ENCODE measurements around the gene EMILIN2.

The EMILIN2 gene

DNA sequence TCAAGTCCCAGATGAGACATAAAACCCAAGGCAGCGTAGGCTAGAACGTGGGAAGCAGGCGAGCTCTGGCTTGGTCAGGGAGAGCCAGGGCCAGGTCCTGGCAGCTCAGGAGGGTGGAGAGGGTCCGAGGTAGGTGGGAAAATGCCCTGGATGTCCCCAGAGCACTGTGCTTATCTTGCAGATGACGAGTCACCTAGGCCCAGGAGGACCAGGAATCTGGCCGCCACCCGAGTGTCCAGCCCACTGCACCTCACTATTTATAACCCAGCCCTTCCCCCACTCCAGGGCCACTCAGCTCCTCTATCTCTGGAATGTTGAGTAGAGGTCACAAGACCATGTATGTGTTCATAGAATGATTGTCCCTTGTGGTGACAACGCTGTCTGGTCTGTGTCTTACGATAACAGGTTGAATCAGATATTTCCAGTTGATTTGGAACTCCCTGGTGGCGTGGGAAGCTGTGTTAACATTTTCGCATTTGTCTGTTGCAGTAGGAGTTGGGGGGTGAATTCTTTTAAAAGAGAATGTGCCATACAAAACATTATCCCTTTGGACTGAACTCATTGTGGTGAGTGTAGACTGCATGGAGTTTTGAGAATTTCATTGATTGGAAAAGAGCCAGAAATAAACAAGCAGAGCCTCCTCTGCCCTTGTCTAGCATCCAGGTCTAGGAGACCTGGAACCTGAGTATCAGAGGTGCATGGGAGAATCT lies 47.5 kb downstream of the EMILIN2 start:
- no peak for DNase-seq (ENCODE audit: low read depth in 2 of 2)

DNA sequence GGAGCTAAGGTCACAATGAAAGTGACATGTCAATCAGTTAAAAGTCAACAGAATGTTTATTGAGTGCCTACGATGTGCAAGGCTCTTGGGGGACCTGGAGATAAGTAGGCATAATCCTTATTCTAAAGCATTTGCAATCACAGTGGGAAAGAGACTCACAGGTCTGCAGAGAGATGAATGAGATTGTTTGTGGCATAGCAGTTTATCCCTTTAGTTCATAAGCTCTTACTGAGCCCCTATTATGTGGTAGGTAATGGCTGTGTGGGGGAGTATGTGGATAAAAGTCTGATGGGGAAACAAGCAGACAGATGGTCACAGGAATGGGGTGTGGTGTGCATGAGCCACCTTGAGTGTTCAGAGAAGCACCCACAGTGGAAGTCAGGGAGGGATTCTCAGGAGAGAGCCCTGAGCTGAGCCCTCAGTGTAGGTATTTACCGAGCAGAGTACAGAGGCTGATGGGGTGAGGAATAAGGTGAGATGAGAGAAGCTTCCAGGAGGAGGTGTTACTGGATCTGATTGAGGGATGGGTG lies 48.1 kb downstream of the EMILIN2 start:
- no peak overlapping the region for H3K4me3 ChIP-seq (replicated peaks in 1 of 2; ENCODE audit: low read depth in 2 of 2, low read length in 2 of 2)
- TF ChIP-seq, protein P1, sequence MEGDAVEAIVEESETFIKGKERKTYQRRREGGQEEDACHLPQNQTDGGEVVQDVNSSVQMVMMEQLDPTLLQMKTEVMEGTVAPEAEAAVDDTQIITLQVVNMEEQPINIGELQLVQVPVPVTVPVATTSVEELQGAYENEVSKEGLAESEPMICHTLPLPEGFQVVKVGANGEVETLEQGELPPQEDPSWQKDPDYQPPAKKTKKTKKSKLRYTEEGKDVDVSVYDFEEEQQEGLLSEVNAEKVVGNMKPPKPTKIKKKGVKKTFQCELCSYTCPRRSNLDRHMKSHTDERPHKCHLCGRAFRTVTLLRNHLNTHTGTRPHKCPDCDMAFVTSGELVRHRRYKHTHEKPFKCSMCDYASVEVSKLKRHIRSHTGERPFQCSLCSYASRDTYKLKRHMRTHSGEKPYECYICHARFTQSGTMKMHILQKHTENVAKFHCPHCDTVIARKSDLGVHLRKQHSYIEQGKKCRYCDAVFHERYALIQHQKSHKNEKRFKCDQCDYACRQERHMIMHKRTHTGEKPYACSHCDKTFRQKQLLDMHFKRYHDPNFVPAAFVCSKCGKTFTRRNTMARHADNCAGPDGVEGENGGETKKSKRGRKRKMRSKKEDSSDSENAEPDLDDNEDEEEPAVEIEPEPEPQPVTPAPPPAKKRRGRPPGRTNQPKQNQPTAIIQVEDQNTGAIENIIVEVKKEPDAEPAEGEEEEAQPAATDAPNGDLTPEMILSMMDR (IDR thresholded peaks at IDR 0.05; ENCODE audit: low read depth, low read length) = no peak
- no peak for DNase-seq (ENCODE audit: low read depth in 2 of 2)

More for the DNA sequence above, 47.5 kb downstream of the EMILIN2 start:
- no peak overlapping the region for H3K4me3 ChIP-seq (replicated peaks in 1 of 2; ENCODE audit: low read depth in 2 of 2, low read length in 2 of 2)
- TF ChIP-seq, protein P1 (IDR thresholded peaks at IDR 0.05; ENCODE audit: low read depth, low read length) = no peak

DNA sequence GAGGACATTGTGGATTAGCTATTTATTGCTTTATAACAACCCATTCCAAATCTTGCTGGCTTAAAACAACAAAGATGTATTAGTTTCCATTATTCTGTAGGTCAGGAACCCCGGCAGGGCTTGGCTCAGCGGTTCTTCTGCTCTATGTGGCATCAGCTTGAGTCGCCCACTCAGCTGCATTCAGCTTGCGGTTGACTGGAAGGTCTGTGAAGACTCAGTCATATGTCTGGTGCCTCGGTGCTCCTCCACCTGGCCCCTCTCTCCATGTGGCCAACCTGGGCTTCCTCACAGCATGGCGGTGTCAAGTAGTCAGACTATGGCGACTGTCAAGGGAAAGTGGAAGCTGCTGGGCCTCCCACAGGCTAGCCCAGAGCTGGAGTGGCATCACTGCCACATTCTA lies 48.6 kb downstream of the EMILIN2 start:
- no peak overlapping the region for H3K4me3 ChIP-seq (replicated peaks in 1 of 2; ENCODE audit: low read depth in 2 of 2, low read length in 2 of 2)
- TF ChIP-seq, protein P1 (IDR thresholded peaks at IDR 0.05; ENCODE audit: low read depth, low read length) = no peak
- DNase-seq (ENCODE audit: low read depth in 2 of 2) = no peak

DNA sequence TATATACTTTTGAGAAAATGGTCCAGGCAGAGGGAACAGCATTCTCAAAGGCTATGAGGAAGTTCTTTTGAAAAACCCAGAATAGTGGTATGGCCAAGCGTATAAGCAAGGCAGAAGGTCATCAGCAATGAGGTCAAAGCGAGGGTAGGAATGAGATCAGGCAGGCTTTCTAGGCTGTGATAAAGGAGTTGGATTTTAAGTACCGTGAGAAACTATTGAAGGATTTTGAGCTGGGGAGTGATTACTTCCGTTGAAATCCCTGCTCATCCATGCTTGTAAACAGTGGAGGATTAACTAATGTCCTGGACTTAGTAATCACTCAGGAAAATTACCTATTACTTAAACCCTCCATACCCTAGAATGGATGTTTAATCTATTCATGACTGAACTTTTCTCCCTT lies 50.2 kb downstream of the EMILIN2 start:
- no peak for DNase-seq (ENCODE audit: low read depth in 2 of 2)
- H3K4me3 ChIP-seq (replicated peaks in 1 of 2; ENCODE audit: low read depth in 2 of 2, low read length in 2 of 2) = no peak overlapping the region
- TF ChIP-seq, protein P1 (IDR thresholded peaks at IDR 0.05; ENCODE audit: low read depth, low read length) = no peak

DNA sequence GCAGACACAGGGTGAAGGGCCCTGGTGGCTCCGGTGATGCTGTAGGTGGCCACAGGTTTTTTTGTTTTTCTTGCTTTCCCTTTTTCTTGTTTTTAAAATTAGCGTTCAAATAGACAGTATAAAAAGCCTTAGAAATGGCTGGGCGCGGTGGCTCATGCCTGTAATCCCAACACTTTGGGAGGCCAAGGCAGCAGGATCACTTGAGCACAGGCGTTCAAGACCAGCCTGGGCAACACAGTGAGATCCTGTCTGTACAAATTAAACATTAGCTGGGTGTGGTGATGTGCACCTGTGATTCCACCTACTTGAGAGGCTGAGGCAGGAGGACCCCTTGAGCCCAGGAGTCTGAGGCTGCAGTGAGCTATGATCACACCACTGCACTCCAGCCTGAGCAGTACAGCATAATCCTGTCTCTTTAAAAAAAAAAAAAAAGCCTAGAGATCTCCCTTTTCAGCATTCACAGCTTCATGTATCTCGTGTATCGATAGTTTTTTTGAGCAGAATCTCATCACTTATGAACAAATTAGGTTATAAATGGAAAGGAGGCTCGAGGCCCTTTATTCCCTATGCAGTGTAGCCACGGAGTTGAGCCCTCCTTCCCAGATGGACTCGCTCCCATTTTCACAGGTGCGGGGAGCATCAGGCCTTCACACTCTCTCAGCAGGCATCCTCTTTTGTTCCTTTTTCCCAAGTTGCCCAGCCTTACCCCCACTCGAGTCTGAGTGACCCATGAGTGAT lies 50.8 kb downstream of the EMILIN2 start:
- DNase-seq (ENCODE audit: low read depth in 2 of 2) = no peak
- no peak overlapping the region for H3K4me3 ChIP-seq (replicated peaks in 1 of 2; ENCODE audit: low read depth in 2 of 2, low read length in 2 of 2)
- TF ChIP-seq, protein P1 (IDR thresholded peaks at IDR 0.05; ENCODE audit: low read depth, low read length) = no peak

DNA sequence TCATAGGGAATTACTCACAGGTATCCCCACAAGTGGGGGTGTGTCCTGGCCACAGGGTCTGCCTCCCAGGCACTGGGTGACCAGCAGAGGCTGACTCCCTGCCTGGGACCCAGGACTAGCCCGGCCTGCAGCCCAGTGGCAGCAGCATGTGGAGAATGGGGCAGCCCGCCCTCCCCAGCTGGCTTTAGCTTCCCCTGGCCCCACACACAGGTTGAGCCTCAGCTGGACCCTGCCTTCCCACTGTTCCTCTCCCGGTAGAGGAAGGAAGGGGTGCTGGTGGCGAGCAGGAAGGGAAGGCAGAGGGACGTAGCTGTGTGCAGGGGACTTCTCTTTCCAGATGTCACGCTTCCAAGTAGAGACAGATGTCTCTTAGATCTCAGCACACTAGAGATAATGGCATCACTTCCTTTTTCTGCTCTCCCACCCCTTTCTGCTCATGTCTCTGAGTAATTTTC lies 51.4 kb downstream of the EMILIN2 start:
- peak in 1 of 2 donors; percentile 57 for DNase-seq (ENCODE audit: low read depth in 2 of 2)
- TF ChIP-seq, protein P1 (IDR thresholded peaks at IDR 0.05; ENCODE audit: low read depth, low read length) = no peak

More for the DNA sequence above, 51.4 kb downstream of the EMILIN2 start:
- no peak overlapping the region for H3K4me3 ChIP-seq (replicated peaks in 1 of 2; ENCODE audit: low read depth in 2 of 2, low read length in 2 of 2)
